Osteocyte (in vitro differentiated cells): ENCODE measurements around the gene ATP8A2. TPM values are rescaled to one million over a fixed set of nuclear protein-coding genes. Genes with fewer than 3 reads are reported as not detected.
A peak's percentile ranks its signal among the peaks of the same experiment; 100 is the strongest.

Experiments used
- DNase-seq: peaks from one replicate; pipeline ENCODE4 v3.0.0; 2021; ENCODE audit warnings: mixed read lengths; ENCODE audit not compliant: unreplicated experiment; ENCODE audit errors: extremely low spot score
- H3K27ac Mint-ChIP-seq: one replicate; pipeline ENCODE4 v1.8.0; 2021; ENCODE audit warnings: mild to moderate bottlenecking, mixed read lengths; ENCODE audit not compliant: unreplicated experiment
- H3K27me3 Mint-ChIP-seq: one replicate; pipeline ENCODE4 v1.8.0; 2021; ENCODE audit warnings: mixed read lengths; ENCODE audit not compliant: unreplicated experiment
- H3K36me3 Mint-ChIP-seq: one replicate; pipeline ENCODE4 v1.8.0; 2021; ENCODE audit warnings: mixed read lengths; ENCODE audit not compliant: unreplicated experiment
- H3K4me1 Mint-ChIP-seq: one replicate; pipeline ENCODE4 v1.8.0; 2021; ENCODE audit warnings: mixed read lengths; ENCODE audit not compliant: unreplicated experiment
- H3K4me3 Mint-ChIP-seq: one replicate; pipeline ENCODE4 v1.8.0; 2021; ENCODE audit warnings: mild to moderate bottlenecking, moderate library complexity, mixed read lengths; ENCODE audit not compliant: unreplicated experiment
- H3K9me3 Mint-ChIP-seq: one replicate; pipeline ENCODE4 v1.8.0; 2021; ENCODE audit warnings: mixed read lengths; ENCODE audit not compliant: unreplicated experiment
- CTCF ChIP-seq: fragments of 200-600 bp; sonication (generic); IDR thresholded peaks from 2 replicates; pipeline ENCODE4 v1.5.0; 2021; ENCODE audit warnings: antibody characterized with exemption, mild to moderate bottlenecking, moderate library complexity
- total RNA-seq: library from RNA; stranded (reverse); gene quantifications from 2 replicates; pipeline ENCODE4 v1.2.1, GENCODE V29; 2021

Gene ATP8A2
- total RNA-seq, 1 donor from 2014 or later, result 1.1 TPM

- no peak overlapping the region for H3K27ac Mint-ChIP-seq
- H3K36me3 Mint-ChIP-seq, result no peaks in the 10 kb centered on the region
- peak overlapping the region; percentile 55 for H3K4me3 Mint-ChIP-seq
- peaks cover 74% of the 10 kb centered on the region for H3K27me3 Mint-ChIP-seq
- TF ChIP-seq CTCF, result no peak
- H3K4me1 Mint-ChIP-seq, result peaks cover 3% of the 10 kb centered on the region
- no peaks in the 10 kb centered on the region for H3K9me3 Mint-ChIP-seq
- DNase-seq, result no peak
Observed at GRCh38 chr13:25372284-25373081, 709 bp downstream of the ATP8A2 start.

- TF ChIP-seq CTCF, result peak; percentile 66
- Mint-ChIP-seq H3K36me3 (no peaks in the 10 kb centered on the region), H3K4me3 (no peak overlapping the region), H3K4me1 (peaks cover 3% of the 10 kb centered on the region), H3K27me3 (peaks cover 71% of the 10 kb centered on the region), H3K9me3 (no peaks in the 10 kb centered on the region), H3K27ac (no peak overlapping the region)
- no peak for DNase-seq
Observed at GRCh38 chr13:25375727-25376358, 4.1 kb downstream of the ATP8A2 start.

GRCh38 chr13:25377244-25377962 is 5.6 kb downstream of the ATP8A2 start:
- H3K9me3 Mint-ChIP-seq, result no peaks in the 10 kb centered on the region
- no peaks in the 10 kb centered on the region for H3K36me3 Mint-ChIP-seq
- H3K4me3 Mint-ChIP-seq, result no peak overlapping the region
- no peak for TF ChIP-seq CTCF
- DNase-seq, result no peak
- no peaks in the 10 kb centered on the region for H3K4me1 Mint-ChIP-seq
- H3K27ac Mint-ChIP-seq, result no peak overlapping the region
- H3K27me3 Mint-ChIP-seq, result peaks cover 75% of the 10 kb centered on the region

GRCh38 chr13:25378528-25378927 is 6.8 kb downstream of the ATP8A2 start:
- H3K9me3 Mint-ChIP-seq, result no peaks in the 10 kb centered on the region
- H3K4me3 Mint-ChIP-seq, result no peak overlapping the region
- no peaks in the 10 kb centered on the region for H3K4me1 Mint-ChIP-seq
- no peak for DNase-seq
- H3K27ac Mint-ChIP-seq, result no peak overlapping the region
- no peak for TF ChIP-seq CTCF
- no peaks in the 10 kb centered on the region for H3K36me3 Mint-ChIP-seq
- H3K27me3 Mint-ChIP-seq, result peaks cover 68% of the 10 kb centered on the region

- peaks cover 67% of the 10 kb centered on the region for H3K27me3 Mint-ChIP-seq
- no peak for TF ChIP-seq CTCF
- DNase-seq, result no peak
- H3K27ac Mint-ChIP-seq, result no peak overlapping the region
- H3K36me3 Mint-ChIP-seq, result no peaks in the 10 kb centered on the region
- no peak overlapping the region for H3K4me3 Mint-ChIP-seq
- no peaks in the 10 kb centered on the region for H3K9me3 Mint-ChIP-seq
- H3K4me1 Mint-ChIP-seq, result no peaks in the 10 kb centered on the region
Observed at GRCh38 chr13:25379011-25379410, 7.2 kb downstream of the ATP8A2 start.
